CD4-positive, CD25-positive, alpha-beta regulatory T cell (primary cell): ENCODE results near the gene NCK1. TPM values are rescaled to one million over a fixed set of nuclear protein-coding genes. Genes with fewer than 3 reads are reported as not detected.
"Not testable (repeated sequence)": the region's sequence is repeated elsewhere in the genome, so short reads cannot be mapped to it uniquely, and the experiment has no call there.

Experiments
- ATAC-seq, 2 donors: fragments of 150-1000 bp; cut with Tn5 transposase; one replicate each; pipeline ENCODE4 v1.10.0; 2021; ENCODE audit warnings: low read depth in 2 of 2, moderate number of reproducible peaks in 2 of 2, moderate library complexity in 1 of 2
- DNase-seq, 3 donors: peaks; one replicate each; pipeline versions ENCODE4 v3.0.0 to v3.0.0-alpha.2; 2012 to 2022; ENCODE audit warnings: mixed read lengths in 1 of 3
- H3K27ac ChIP-seq: one replicate; pipeline ENCODE4 v1.7.0; 2013; ENCODE audit warnings: mild to moderate bottlenecking, low read length; ENCODE audit not compliant: insufficient read depth, poor library complexity, severe bottlenecking
- H3K27me3 ChIP-seq: one replicate; pipeline ENCODE4 v1.7.0; 2013; ENCODE audit warnings: low read length; ENCODE audit not compliant: control insufficient read depth, insufficient read depth
- H3K36me3 ChIP-seq: one replicate; pipeline ENCODE4 v1.7.0; 2013; ENCODE audit warnings: mild to moderate bottlenecking, low read length, moderate library complexity; ENCODE audit not compliant: control insufficient read depth, insufficient read depth
- H3K4me1 ChIP-seq: 2 replicates; pipeline ENCODE4 v1.7.0; 2013; ENCODE audit warnings: mild to moderate bottlenecking, low read length; ENCODE audit not compliant: insufficient read depth, control insufficient read depth, poor library complexity, severe bottlenecking
- H3K4me3 ChIP-seq: one replicate; pipeline ENCODE4 v1.7.0; 2013; ENCODE audit warnings: low read depth, mild to moderate bottlenecking, low read length, moderate library complexity
- H3K9me3 ChIP-seq, 2 experiments: 1 replicate in 1 of 2; 2 replicates in 1 of 2; pipeline ENCODE4 v1.7.0; 2013; ENCODE audit warnings: low read length in 2 of 2, mild to moderate bottlenecking in 1 of 2, moderate library complexity in 1 of 2; ENCODE audit not compliant: control insufficient read depth in 2 of 2
- H3K27ac Mint-ChIP-seq, 3 donors: one replicate each; pipeline ENCODE4 v1.8.0; 2020 to 2022; ENCODE audit warnings: mild to moderate bottlenecking in 3 of 3, mixed read lengths in 3 of 3, moderate library complexity in 2 of 3
- H3K27me3 Mint-ChIP-seq: one replicate; pipeline ENCODE4 v1.8.0; 2022; ENCODE audit warnings: mild to moderate bottlenecking, mixed read lengths
- H3K36me3 Mint-ChIP-seq: one replicate; pipeline ENCODE4 v1.8.0; 2020; ENCODE audit warnings: mixed read lengths
- H3K4me1 Mint-ChIP-seq, 4 donors: one replicate each; pipeline ENCODE4 v1.8.0; 2020 to 2022; ENCODE audit warnings: mixed read lengths in 4 of 4, mild to moderate bottlenecking in 1 of 4
- H3K4me3 Mint-ChIP-seq, 4 donors: one replicate each; pipeline ENCODE4 v1.8.0; 2020 to 2022; ENCODE audit warnings: mild to moderate bottlenecking in 4 of 4, mixed read lengths in 4 of 4, moderate library complexity in 3 of 4
- H3K9me3 Mint-ChIP-seq, 7 donors: one replicate each; pipeline ENCODE4 v1.8.0; 2020 to 2022; ENCODE audit warnings: mixed read lengths in 7 of 7, mild to moderate bottlenecking in 3 of 7, moderate library complexity in 2 of 7
- polyA plus RNA-seq, 4 donors: library from polyadenylated mRNA; unstranded; fragments of 300-500 nt; fragmentation: Illumina TruSeq; gene quantifications; one replicate each; pipeline ENCODE4 v1.2.3, GENCODE V29; 2021
- total RNA-seq: library from RNA; stranded (reverse); gene quantifications from one replicate; pipeline ENCODE4 v1.2.3, GENCODE V29; 2022

NCK1 gene
- total and polyA plus RNA-seq, 5 donors from 2014 or later, result 48.7 to 64.9 (median 55.4) TPM

- DNase-seq (no peak), ATAC-seq (no peak)
- Histone ChIP-seq H3K36me3 (no peaks in the 10 kb centered on the region), H3K27ac (no peak overlapping the region), H3K27me3 (no peaks in the 10 kb centered on the region), H3K9me3 (no peaks in the 10 kb centered on the region), H3K4me3 (no peak overlapping the region), H3K4me1 (no peaks in the 10 kb centered on the region)
- Mint-ChIP-seq H3K4me1 (peaks cover 4 to 24% (median 19%) of the 10 kb centered on the region in 4 donors), H3K4me3 (no peak overlapping the region), H3K27me3 (no peaks in the 10 kb centered on the region), H3K27ac (peak overlapping the region in 1 of 3 donors; percentile 74), H3K36me3 (peaks cover 6% of the 10 kb centered on the region), H3K9me3 (peaks cover 0 to 1% (median 0%) of the 10 kb centered on the region in 7 donors)
These were observed 96.9 kb downstream of the NCK1 start for GRCh38 chr3:136958939-136959338.

GRCh38 chr3:136959599-136959998 lies 97.6 kb downstream of the NCK1 start:
- H3K4me1 Mint-ChIP-seq, result peaks cover 4 to 19% (median 15%) of the 10 kb centered on the region in 4 donors
- no peak overlapping the region for H3K4me3 Mint-ChIP-seq
- Histone ChIP-seq H3K4me1 (no peaks in the 10 kb centered on the region), H3K27ac (no peak overlapping the region), H3K9me3 (no peaks in the 10 kb centered on the region), H3K27me3 (no peaks in the 10 kb centered on the region), H3K4me3 (no peak overlapping the region), H3K36me3 (no peaks in the 10 kb centered on the region)
- no peak overlapping the region for H3K27ac Mint-ChIP-seq
- no peaks in the 10 kb centered on the region for H3K27me3 Mint-ChIP-seq
- peaks cover 6% of the 10 kb centered on the region for H3K36me3 Mint-ChIP-seq
- no peak for ATAC-seq
- DNase-seq, result no peak
- peaks cover 0 to 1% (median 0%) of the 10 kb centered on the region in 7 donors for H3K9me3 Mint-ChIP-seq

DNA sequence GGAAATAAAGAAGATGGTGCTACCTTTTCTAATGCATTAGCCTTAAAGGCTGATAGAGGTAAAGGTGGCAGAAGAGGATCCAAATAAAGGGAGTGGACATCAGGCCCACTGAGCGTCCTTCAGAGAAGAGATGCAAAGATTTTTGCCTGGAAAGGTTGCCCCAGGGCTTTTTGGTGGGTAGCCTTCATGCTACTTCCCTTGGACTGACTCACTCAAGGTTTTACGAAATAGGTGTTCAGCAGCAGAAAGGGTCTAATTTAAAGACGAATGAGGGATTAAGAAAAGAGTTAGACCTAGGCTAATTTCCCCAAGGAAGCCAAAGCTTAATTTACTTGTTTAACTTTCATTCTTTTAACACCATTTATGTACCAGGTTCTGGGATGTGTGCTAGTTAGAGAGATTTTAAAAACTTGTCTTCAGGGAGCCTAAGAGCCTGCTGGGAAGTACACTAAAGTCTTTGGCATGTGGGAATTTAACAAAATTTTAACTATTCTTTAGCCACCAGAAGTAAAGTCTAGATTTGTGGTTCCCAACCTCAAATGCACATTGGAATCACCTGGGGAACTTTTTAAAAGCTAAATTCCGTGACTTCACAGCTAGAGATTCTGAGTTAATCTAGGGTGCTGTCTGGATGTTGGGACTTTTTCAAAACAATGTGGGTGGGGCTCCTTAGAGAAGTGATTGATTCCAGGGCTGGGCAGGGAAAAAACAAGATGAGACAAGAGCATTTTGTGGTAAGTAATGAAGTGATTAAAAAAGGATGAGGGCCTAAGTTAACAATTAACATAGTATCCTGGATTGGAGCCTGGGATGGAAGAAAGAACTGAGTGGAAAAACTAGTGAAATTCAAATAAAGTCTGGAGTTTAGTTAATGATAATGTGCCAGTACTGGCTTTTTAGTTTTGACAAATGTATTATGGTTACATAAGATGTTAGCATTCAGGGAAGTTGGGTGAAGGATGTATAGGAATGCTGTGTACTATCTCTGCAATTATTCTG lies 99.1 kb downstream of the NCK1 start:
- no peak overlapping the region for H3K4me3 Mint-ChIP-seq
- no peaks in the 10 kb centered on the region for H3K27me3 Mint-ChIP-seq
- no peak overlapping the region for H3K27ac ChIP-seq
- H3K36me3 ChIP-seq, result no peaks in the 10 kb centered on the region
- ATAC-seq (no peak), DNase-seq (no peak)
- peaks cover 6% of the 10 kb centered on the region for H3K36me3 Mint-ChIP-seq
- H3K4me3 ChIP-seq, result no peak overlapping the region
- H3K4me1 ChIP-seq, result no peaks in the 10 kb centered on the region
- H3K27ac Mint-ChIP-seq, result peak overlapping the region in 1 of 3 donors; percentile 55
- H3K9me3 ChIP-seq, result no peaks in the 10 kb centered on the region
- H3K4me1 Mint-ChIP-seq, result peaks cover 0 to 9% (median 5%) of the 10 kb centered on the region in 4 donors
- H3K27me3 ChIP-seq, result no peaks in the 10 kb centered on the region
- peaks cover 0 to 1% (median 0%) of the 10 kb centered on the region in 7 donors for H3K9me3 Mint-ChIP-seq

DNA sequence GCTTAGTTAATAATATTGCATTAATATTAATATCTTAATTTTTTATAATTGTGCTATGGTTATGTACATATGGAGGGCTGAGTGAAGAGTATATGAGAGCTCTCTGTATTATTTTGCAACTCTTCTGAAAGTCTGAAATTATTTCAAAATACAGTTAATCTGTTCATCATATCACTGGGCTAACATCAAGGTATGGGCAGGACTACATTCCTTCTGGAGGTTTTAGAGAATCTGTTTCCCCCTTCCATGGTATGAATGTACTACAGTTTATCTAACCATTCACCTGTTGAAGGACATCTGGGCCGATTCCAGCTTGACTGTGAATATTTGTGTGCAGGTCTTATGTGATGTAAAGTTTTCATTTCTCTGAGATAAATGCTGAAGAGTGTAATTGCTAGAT lies 100.9 kb downstream of the NCK1 start:
- ATAC-seq, result no peak

GRCh38 chr3:136969539-136969938 lies 107.5 kb downstream of the NCK1 start:
- H3K36me3 ChIP-seq, H3K27me3 ChIP-seq, H3K4me3 Mint-ChIP-seq, DNase-seq, H3K36me3 Mint-ChIP-seq, H3K27ac Mint-ChIP-seq, ATAC-seq, H3K4me1 ChIP-seq, H3K9me3 ChIP-seq, H3K4me1 Mint-ChIP-seq, H3K9me3 Mint-ChIP-seq, H3K27ac ChIP-seq, H3K4me3 ChIP-seq, H3K27me3 Mint-ChIP-seq: not testable (repeated sequence)

More for the DNA sequence above, 100.9 kb downstream of the NCK1 start:
- H3K27me3 Mint-ChIP-seq, result no peaks in the 10 kb centered on the region
- no peaks in the 10 kb centered on the region for H3K4me1 ChIP-seq
- no peak for DNase-seq
- H3K4me3 Mint-ChIP-seq, result no peak overlapping the region
- no peaks in the 10 kb centered on the region for H3K36me3 ChIP-seq
- no peaks in the 10 kb centered on the region for H3K9me3 ChIP-seq
- H3K27me3 ChIP-seq, result no peaks in the 10 kb centered on the region
- H3K27ac Mint-ChIP-seq, result no peak overlapping the region
- H3K27ac ChIP-seq, result no peak overlapping the region
- no peak overlapping the region for H3K4me3 ChIP-seq
- peaks cover 6% of the 10 kb centered on the region for H3K36me3 Mint-ChIP-seq
- H3K9me3 Mint-ChIP-seq, result no peaks in the 10 kb centered on the region
- H3K4me1 Mint-ChIP-seq, result peaks cover 0 to 6% (median 3%) of the 10 kb centered on the region in 4 donors

DNA sequence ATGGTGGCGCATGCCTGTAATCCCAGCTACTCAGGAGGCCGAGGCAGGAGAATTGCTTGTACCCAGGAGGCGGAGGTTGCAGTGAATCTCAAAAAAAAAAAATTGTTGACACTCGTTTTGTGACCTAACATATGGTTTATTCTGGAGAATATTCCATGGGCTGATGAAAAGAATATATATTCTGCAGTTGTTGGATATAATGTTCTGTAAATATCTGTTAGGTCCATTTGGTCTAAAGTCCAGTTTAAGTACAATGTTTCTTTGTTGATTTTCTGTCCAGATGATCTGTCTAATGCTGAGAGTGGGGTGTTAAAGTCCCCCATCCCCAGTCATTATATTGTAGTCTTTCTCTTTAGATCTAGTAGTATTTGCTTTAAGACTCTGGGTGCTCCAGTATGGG lies 111.3 kb downstream of the NCK1 start:
- H3K27me3 ChIP-seq, result no peaks in the 10 kb centered on the region
- Mint-ChIP-seq H3K36me3 (peaks cover 5% of the 10 kb centered on the region), H3K9me3 (peaks cover 0 to 13% (median 5%) of the 10 kb centered on the region in 7 donors), H3K4me3 (no peak overlapping the region), H3K27me3 (peaks cover 4% of the 10 kb centered on the region), H3K4me1 (peaks cover 0 to 9% (median 1%) of the 10 kb centered on the region in 4 donors), H3K27ac (no peak overlapping the region)
- H3K9me3 ChIP-seq, result peaks cover 9% of the 10 kb centered on the region in 2 experiments
- ATAC-seq, result no peak
- H3K36me3 ChIP-seq, result no peaks in the 10 kb centered on the region
- DNase-seq, result no peak
- H3K27ac ChIP-seq, result no peak overlapping the region
- no peaks in the 10 kb centered on the region for H3K4me1 ChIP-seq
- H3K4me3 ChIP-seq, result no peak overlapping the region

- Histone ChIP-seq H3K4me1 (no peaks in the 10 kb centered on the region), H3K27ac (no peak overlapping the region), H3K9me3 (peaks cover 9% of the 10 kb centered on the region in 2 experiments), H3K27me3 (no peaks in the 10 kb centered on the region), H3K4me3 (no peak overlapping the region), H3K36me3 (no peaks in the 10 kb centered on the region)
- peaks cover 4% of the 10 kb centered on the region for H3K27me3 Mint-ChIP-seq
- H3K4me3 Mint-ChIP-seq, result no peak overlapping the region
- H3K4me1 Mint-ChIP-seq, result peaks cover 0 to 9% (median 1%) of the 10 kb centered on the region in 4 donors
- ATAC-seq (no peak), DNase-seq (no peak)
- H3K36me3 Mint-ChIP-seq, result peaks cover 5% of the 10 kb centered on the region
- H3K27ac Mint-ChIP-seq, result no peak overlapping the region
- H3K9me3 Mint-ChIP-seq, result peaks cover 0 to 13% (median 5%) of the 10 kb centered on the region in 7 donors
These were observed 112.7 kb downstream of the NCK1 start for GRCh38 chr3:136974670-136975069.
